ENCODE measurements around the gene STK39. TPM values are rescaled to one million over a fixed set of nuclear protein-coding genes. Genes with fewer than 3 reads are reported as not detected.
A peak's percentile ranks its signal among the peaks of the same experiment; 100 is the strongest.

Gene STK39
- polyA plus RNA-seq, 1 donor from 2014 or later: 9.5 TPM

- TF ChIP-seq POLR2AphosphoS5 (IDR thresholded peaks at IDR 0.05) (no peak), CTCF (IDR thresholded peaks at IDR 0.05; ENCODE audit: poor library complexity, severe bottlenecking) (no peak), RAD21 (conservative IDR thresholded peaks at IDR 0.05) (no peak), REST (IDR thresholded peaks at IDR 0.05; ENCODE audit: borderline replicate concordance) (no peak)
- Histone ChIP-seq H2AFZ (ENCODE audit: low read depth, low read length) (no peak overlapping the region), H4K20me1 (ENCODE audit: insufficient read depth) (no peaks in the 10 kb centered on the region), H3K27ac (ENCODE audit: low read length) (no peak overlapping the region), H3F3A (ENCODE audit: insufficient read depth, low read length, poor library complexity, severe bottlenecking) (no peaks in the 10 kb centered on the region), H3K9me2 (ENCODE audit: insufficient read depth, low read length) (no peaks in the 10 kb centered on the region), H3K4me3 (ENCODE audit: low read length) (no peak overlapping the region), H3K36me3 (ENCODE audit: insufficient read depth, low read length) (no peaks in the 10 kb centered on the region), H3K79me2 (replicated peaks; ENCODE audit: insufficient read depth, low read length) (no peaks in the 10 kb centered on the region), H3K9ac (ENCODE audit: low read length) (no peak overlapping the region), H3K27me3 (ENCODE audit: insufficient read depth, low read depth, low read length) (no peaks in the 10 kb centered on the region), H3K4me2 (ENCODE audit: low read length) (no peak overlapping the region), H3K9me3 (ENCODE audit: low read length) (no peaks in the 10 kb centered on the region)
Measured at GRCh38 chr2:168054657-168055056, 192.7 kb downstream of the STK39 start.

- H3K4me3 ChIP-seq (ENCODE audit: low read length): no peak overlapping the region
- H3F3A ChIP-seq (ENCODE audit: insufficient read depth, low read length, poor library complexity, severe bottlenecking): no peaks in the 10 kb centered on the region
- H3K4me2 ChIP-seq (ENCODE audit: low read length): no peak overlapping the region
- no peak overlapping the region for H3K9ac ChIP-seq (ENCODE audit: low read length)
- no peaks in the 10 kb centered on the region for H3K27me3 ChIP-seq (ENCODE audit: insufficient read depth, low read depth, low read length)
- peak overlapping the region; percentile 14 for H3K27ac ChIP-seq (ENCODE audit: low read length)
- no peaks in the 10 kb centered on the region for H3K9me3 ChIP-seq (ENCODE audit: low read length)
- TF ChIP-seq CTCF (IDR thresholded peaks at IDR 0.05; ENCODE audit: poor library complexity, severe bottlenecking) (no peak), REST (IDR thresholded peaks at IDR 0.05; ENCODE audit: borderline replicate concordance) (peak; percentile 28), RAD21 (conservative IDR thresholded peaks at IDR 0.05) (no peak), EZH2 (IDR thresholded peaks at IDR 0.05; ENCODE audit: borderline replicate concordance, insufficient read depth, low read length, poor library complexity, severe bottlenecking) (no peak), TAF1 (IDR thresholded peaks at IDR 0.05; ENCODE audit: low read depth) (no peak), EP300 (conservative IDR thresholded peaks at IDR 0.05; ENCODE audit: poor library complexity, severe bottlenecking) (peak; percentile 79), SMC3 (conservative IDR thresholded peaks at IDR 0.05; ENCODE audit: poor library complexity) (no peak), POLR2AphosphoS5 (IDR thresholded peaks at IDR 0.05) (peak; percentile 69)
- H3K9me2 ChIP-seq (ENCODE audit: insufficient read depth, low read length): no peaks in the 10 kb centered on the region
- no peaks in the 10 kb centered on the region for H3K36me3 ChIP-seq (ENCODE audit: insufficient read depth, low read length)
- H2AFZ ChIP-seq (ENCODE audit: low read depth, low read length): no peak overlapping the region
- no peaks in the 10 kb centered on the region for H4K20me1 ChIP-seq (ENCODE audit: insufficient read depth)
- no peaks in the 10 kb centered on the region for H3K79me2 ChIP-seq (replicated peaks; ENCODE audit: insufficient read depth, low read length)
Measured at GRCh38 chr2:168053676-168054075, 193.7 kb downstream of the STK39 start.
